Panc1 (cell line): ENCODE data around the gene MPPED1.

Source experiments
- POLR2AphosphoS5 ChIP-seq: IDR thresholded peaks from 2 replicates; pipeline ENCODE4 v1.6.1; 2012; ENCODE audit warnings: mild to moderate bottlenecking, low read depth, low read length, moderate library complexity
- TCF7L2 ChIP-seq: IDR thresholded peaks from 2 replicates; pipeline ENCODE4 v1.6.1; 2011; ENCODE audit warnings: mild to moderate bottlenecking, low read depth, low read length, inconsistent platforms
- TF ChIP-seq, protein P1 (sequence below): fragments of 450-650 bp; IDR thresholded peaks from 2 replicates; pipeline ENCODE4 v1.5.1; 2017; ENCODE audit warnings: mild to moderate bottlenecking
- TF ChIP-seq, protein P2 (sequence below), 2 experiments: IDR thresholded peaks; 2 replicates each; pipeline ENCODE4 v1.6.1; 2011 to 2012; ENCODE audit warnings: low read depth in 2 of 2, control low read depth in 1 of 2, low read length in 1 of 2, mild to moderate bottlenecking in 1 of 2, moderate library complexity in 1 of 2; ENCODE audit not compliant: insufficient read depth in 1 of 2

DNA sequence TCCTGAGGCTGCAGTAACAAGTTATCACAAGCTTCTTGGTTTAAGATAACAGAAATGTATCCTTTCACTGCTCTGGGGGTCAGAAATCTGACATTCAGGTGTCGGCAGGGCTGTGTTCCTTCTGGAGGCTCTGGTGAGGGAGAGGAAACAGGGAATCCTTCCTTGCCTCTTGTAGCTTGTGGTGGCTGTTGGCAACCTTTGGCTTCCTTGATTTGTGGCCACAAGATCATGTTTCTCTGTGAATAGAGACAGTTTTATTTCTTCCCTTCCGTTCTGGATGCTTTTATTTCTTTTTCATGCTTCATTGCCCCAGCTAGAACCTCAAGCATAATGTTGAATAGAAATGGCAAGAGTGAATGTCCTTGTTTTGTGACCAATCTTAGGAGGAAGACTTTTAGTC lies 44.0 kb downstream of the MPPED1 start:
- TF ChIP-seq, protein P1, sequence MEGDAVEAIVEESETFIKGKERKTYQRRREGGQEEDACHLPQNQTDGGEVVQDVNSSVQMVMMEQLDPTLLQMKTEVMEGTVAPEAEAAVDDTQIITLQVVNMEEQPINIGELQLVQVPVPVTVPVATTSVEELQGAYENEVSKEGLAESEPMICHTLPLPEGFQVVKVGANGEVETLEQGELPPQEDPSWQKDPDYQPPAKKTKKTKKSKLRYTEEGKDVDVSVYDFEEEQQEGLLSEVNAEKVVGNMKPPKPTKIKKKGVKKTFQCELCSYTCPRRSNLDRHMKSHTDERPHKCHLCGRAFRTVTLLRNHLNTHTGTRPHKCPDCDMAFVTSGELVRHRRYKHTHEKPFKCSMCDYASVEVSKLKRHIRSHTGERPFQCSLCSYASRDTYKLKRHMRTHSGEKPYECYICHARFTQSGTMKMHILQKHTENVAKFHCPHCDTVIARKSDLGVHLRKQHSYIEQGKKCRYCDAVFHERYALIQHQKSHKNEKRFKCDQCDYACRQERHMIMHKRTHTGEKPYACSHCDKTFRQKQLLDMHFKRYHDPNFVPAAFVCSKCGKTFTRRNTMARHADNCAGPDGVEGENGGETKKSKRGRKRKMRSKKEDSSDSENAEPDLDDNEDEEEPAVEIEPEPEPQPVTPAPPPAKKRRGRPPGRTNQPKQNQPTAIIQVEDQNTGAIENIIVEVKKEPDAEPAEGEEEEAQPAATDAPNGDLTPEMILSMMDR, result no peak
- TF ChIP-seq TCF7L2 (no peak), POLR2AphosphoS5 (no peak)
- TF ChIP-seq, protein P2, sequence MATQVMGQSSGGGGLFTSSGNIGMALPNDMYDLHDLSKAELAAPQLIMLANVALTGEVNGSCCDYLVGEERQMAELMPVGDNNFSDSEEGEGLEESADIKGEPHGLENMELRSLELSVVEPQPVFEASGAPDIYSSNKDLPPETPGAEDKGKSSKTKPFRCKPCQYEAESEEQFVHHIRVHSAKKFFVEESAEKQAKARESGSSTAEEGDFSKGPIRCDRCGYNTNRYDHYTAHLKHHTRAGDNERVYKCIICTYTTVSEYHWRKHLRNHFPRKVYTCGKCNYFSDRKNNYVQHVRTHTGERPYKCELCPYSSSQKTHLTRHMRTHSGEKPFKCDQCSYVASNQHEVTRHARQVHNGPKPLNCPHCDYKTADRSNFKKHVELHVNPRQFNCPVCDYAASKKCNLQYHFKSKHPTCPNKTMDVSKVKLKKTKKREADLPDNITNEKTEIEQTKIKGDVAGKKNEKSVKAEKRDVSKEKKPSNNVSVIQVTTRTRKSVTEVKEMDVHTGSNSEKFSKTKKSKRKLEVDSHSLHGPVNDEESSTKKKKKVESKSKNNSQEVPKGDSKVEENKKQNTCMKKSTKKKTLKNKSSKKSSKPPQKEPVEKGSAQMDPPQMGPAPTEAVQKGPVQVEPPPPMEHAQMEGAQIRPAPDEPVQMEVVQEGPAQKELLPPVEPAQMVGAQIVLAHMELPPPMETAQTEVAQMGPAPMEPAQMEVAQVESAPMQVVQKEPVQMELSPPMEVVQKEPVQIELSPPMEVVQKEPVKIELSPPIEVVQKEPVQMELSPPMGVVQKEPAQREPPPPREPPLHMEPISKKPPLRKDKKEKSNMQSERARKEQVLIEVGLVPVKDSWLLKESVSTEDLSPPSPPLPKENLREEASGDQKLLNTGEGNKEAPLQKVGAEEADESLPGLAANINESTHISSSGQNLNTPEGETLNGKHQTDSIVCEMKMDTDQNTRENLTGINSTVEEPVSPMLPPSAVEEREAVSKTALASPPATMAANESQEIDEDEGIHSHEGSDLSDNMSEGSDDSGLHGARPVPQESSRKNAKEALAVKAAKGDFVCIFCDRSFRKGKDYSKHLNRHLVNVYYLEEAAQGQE (IDR thresholded peaks at IDR 0.05; ENCODE audit: insufficient read depth in 1 of 2, low read depth in 2 of 2, low read length in 1 of 2), result no peak
